Posterior cingulate gyrus (tissue), 11 donors: ENCODE data around the gene DIO3.

Experiments used
- DNase-seq, 10 donors: peaks; one replicate each; pipeline versions ENCODE4 v3.0.0 to v3.0.0-alpha.2; 2020 to 2021; ENCODE audit warnings: mixed read lengths in 3 of 10
- intact Hi-C: fragments of 100-400 bp; cut with DNase I; formaldehyde crosslinking; loops from one replicate; pipeline ENCODE4 v1.15.1; 2023

DIO3 gene

DNA sequence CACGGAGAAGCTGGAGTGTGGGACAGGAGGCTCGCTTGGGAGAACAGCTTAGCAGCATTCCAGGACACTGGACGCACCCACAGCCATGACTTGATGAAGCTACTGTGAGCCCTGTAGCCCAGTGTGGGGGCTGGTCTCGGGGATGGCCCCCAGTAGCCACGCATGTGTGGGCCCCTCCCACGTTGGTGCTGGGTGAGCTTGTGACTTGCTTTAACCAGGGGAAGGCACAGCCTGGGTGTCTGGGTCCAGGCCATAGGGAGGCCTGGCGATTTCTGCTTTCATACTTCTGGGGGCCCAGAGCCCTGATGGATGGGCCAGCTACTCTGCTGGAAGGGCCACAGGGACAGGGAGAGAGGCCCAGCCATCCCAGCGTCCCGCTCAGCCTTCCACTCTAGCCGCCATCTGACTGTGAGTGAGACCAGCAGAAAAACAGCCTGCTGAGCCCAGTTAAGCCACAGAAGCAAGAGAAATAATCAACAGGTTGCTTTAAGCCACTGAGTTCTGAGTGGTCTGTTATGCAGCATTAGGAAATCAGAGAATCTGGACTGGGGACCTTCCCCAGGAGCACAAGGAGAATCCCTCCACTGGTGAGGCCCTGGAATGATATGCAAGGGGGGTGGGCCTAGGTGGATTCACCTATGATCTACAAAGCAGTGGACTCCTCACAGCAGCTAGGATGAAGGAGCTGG is 16.1 kb downstream of the DIO3 start:
- intact Hi-C loops = no loop called here
- DNase-seq = peak in 3 of 10 donors; percentile 16 to 61 (median 29)

DNA sequence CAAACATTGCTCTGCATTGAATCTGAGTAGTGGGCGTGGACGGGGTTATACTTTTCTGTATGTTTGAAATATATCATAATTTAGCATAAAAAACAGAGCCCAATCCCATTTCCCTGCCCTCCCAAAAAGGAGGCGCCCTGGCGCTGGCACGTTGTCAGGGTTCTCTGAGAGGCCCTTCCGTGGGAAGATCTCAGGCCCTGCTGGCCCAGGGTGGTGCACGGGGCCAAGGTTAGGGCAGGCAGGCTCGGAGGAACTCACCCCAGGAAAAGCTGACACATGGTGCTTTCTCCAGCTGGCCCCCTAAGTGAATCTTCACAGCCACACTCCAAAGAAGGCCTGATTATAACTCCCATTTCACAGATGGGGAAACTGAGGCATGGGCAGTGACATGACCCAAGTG is 17.2 kb downstream of the DIO3 start:
- peak in 2 of 10 donors; percentile 41 to 55 for DNase-seq
- intact Hi-C loops = no loop called here

DNA sequence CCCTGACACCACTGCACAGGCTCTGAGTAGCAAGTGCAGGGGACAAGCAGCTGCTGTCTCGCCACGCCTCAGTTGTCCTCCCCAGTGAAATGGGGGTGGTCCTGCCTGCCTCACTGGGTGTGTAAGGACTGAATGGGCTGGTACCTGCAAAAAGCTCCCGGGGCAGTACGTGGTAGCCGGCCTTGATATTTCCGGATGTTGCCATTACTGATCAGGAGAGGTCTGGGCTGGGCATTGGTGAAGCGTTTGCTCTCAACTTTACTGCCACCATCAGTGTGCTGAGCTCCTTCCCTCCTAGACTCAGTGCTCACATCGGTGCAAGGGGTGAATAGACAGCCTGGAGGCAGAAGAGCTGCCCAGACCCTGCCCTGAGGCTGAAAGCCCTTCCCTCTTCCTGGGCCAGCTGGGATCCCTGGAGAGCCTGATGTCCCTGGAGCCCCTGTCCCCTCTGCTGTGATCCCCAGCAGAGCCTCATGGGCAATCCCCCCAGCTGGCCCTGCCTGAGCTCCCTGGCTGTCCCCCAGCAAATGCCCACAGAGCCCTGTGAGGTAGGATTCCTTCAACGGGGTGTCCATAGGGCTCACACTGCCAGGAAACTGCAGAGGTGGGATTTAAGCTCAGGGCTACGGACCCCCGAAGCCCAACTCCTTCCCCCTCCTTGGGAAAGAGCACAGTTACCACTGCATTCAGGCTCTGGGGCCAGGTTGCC is 18.2 kb downstream of the DIO3 start:
- intact Hi-C loops = no loop called here
- peak in 4 of 10 donors; percentile 12 to 76 (median 40) for DNase-seq

DNA sequence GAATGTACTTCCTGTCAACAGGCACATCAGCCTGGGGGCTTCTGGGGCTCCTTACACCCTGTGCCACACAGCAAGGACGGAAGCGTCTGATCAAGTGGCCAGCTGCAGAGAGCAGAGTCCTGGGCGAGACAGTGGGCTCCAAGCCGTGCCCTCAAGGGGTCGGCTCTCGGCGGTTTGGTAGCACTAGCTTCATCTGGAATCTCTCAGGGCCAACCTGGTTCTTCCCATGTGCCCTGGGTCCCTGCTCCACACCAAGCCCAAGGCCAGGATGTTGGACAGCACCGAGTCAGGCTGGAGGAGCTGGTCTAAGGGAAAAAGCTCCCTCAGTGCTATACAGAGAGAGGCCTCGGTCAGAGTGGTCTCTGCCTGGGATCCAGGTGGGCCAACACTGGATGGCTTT is 20.5 kb downstream of the DIO3 start:
- intact Hi-C loops = no loop called here
- DNase-seq = peak in 3 of 10 donors; percentile 20 to 63 (median 61)

DNA sequence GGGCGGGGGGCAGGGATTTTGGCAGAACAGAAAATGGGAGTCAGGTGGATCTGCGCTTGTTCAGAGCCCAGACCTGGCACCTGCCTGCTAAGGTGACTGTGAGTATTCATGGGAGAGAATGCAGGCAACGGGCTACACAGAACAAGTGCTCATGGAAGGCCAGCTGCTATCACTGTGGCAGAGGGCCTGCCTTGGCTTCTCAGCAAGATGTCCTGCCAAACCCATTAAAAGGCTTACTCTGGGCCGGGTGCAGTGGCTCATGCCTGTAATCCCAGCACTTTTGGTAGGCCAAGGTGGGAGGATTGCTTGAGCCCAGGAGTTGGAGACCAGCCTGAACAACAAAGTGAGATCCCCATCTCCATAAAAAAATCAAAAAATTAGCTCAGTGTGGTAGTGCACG is 21.0 kb downstream of the DIO3 start:
- intact Hi-C loops = no loop called here
- DNase-seq = peak in 3 of 10 donors; percentile 13 to 57 (median 33)

DNA sequence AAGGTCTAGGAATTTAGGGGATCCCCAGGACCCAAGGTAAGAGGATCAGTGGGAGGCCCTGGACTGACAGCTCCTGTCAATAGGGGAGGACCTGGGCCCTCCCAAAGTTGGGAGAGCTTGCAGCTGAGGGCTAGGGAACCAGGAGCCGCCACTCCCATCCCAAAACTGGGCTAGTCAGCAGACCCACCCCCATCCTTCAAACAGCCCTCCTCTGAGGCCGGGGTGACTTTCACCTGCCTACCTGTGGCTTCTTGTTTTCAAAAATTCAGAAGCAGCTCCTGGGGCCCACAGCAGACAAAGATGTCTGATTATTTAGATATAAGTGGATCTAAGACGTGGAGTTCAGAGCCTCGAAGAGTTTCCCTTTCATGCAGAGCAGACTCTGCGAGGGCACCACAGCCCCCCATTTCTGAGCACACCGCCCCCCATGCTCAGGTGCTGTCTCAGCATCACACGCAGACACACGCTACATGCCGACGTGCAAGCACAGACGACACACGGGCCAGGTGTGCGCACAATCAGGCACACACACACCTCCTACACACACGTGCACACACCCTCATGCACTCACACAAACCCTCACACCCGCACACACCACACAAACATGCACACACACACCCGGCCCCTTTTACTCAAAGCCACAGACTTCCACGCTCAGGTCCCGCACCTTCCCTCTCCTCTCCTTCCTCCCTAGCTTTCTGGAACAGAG is 21.9 kb downstream of the DIO3 start:
- DNase-seq = peak in 3 of 10 donors; percentile 4 to 69 (median 68)
- intact Hi-C loops = no loop called here

DNA sequence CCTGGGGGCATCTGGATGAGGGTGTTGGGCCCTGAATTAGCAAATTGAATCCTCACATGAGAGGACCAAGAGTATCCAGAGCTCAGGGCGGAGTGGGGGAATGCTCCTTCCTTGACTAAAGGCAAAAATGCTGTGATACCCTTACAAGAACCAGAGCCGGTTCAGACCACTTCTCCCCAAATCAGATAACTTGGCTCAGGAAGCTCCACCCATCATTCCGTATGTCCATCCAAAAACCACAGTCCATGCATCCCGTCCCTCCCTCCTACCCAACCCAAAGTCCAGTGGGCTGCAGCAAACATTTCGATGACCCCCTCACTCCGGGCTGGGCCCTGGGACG is 22.4 kb downstream of the DIO3 start:
- intact Hi-C loops = no loop called here

DNA sequence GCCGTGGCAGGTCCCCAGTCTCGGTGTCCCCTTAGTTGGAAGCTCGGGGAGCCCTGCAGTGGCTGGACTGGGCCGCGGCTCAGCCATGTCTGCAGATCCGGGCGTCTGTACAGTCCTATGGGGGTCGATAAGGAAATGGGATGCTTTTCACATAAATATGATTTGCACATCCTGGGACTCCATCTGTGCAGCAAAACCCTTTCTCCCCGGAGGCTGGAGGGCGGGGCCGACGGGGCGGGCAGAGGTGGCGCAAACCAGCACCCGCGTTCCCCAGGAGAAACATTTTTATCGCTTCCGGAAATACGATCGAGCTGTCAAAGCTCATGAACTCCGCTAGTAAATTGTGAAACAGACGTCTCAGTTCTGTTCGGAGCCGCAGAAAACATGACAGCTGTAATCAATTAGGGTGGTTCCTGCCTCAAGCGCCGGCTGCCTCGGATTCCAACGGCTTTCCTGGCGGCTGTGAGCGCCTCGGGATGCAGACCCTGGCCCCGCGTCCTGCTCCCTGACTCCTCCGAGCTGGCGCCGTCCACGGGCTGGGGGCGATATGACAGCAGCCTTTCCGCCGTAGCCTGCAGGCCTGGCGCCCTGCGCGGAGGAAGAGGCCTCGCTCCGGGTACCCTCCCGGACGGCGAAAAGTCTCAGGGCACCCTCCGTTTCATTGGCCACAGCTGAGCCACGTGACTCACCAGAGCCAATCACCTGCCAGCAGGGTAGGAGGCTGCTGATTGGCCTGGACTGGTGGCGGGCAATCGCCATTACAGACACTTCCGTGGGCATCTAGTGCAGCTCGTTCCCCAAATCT is 23.0 kb downstream of the DIO3 start:
- DNase-seq = peak in 3 of 10 donors; percentile 23 to 71 (median 63)
- intact Hi-C loops = no loop called here

More for the DNA sequence above, 22.4 kb downstream of the DIO3 start:
- no peak for DNase-seq

DNA sequence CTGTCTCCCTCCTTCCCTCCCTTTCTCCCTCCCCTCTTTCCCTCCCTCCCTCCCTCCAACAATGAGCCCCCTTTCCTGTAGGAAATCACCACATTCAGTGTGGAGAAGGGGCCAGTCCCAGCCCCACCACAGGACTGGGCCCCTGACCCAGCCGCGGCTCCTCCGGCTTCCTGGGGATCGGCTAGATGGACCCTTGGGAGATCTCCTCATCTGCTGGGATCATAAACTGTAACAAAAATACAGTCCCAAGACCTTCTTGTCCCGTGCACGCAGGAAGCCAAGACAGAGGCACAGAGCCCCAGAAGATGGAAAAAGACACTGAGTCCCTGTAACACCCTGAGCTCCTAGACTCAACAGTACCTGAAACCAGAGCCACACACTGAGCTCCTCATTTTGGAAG is 23.9 kb downstream of the DIO3 start:
- intact Hi-C loops = no loop called here

DNA sequence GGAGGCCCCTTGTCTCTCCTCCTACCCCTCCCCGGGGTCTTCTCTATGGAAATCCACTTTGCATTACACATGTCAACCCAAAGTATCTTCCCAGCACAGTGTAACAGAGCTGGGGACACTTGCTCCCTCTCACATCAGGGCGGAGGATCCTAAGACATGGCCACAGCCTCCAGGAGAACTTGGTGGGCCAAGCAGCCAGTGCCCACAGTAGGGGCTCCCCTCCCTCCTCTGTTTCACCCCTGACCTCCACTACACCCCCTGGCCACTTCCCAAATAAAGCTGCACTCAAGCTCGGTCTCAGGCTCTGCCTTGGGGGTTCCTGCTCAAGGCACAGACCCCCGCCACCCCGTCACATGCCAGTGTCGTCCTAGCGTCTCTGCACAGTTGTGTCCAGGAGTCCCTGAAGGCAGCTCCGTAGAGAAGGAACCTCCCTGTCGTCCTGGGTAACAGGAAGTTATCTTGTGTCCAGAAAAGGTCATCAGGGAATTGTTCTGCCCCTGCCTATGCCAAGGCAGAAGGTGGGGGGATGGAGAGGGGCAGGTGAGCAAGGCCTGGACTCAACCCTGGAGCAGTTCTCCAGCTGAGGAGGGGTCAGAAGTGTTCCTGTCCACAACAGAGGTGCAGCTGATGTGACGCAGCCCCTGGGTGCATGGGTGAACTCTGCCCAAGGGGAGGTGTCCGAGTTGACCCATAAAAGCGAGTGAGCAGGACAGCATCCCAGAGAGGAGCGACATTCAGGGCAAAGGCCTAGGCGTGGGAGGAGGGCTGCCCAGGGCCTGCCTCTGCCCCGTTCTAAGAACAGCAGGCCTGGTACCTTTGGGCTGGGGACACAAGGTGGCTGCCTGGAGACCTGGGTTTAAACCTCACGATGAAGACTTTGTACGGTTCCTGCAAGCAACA is 25.5 kb downstream of the DIO3 start:
- intact Hi-C loops = no loop called here
- DNase-seq = peak in 1 of 10 donors; percentile 70

More for the DNA sequence above, 23.9 kb downstream of the DIO3 start:
- DNase-seq = peak in 1 of 10 donors; percentile 24

DNA sequence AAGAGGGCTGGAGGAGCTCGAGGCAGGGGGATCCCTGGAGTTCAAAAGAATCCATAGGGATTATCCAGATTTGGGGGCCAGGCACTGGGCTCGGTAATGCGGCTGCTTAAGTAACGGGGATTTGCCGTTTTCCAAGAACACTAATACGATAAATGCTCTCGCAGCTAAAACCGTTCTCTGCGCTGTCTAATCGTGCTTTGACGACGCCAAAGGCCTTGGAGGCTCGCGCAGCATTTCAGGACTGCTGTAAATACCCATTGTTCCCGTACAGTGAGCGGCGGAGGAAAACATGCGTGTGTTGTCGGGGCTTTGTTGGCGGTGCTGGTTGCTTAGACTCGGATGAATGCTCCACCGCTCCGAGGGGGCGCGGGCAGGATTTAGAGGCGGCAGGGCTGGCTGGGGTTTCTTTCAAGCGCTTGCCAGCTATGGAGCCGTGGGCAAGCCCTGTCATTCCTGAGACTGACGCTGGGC is 26.2 kb downstream of the DIO3 start:
- intact Hi-C loops = no loop called here
- peak in 2 of 10 donors; percentile 72 to 73 for DNase-seq

DNA sequence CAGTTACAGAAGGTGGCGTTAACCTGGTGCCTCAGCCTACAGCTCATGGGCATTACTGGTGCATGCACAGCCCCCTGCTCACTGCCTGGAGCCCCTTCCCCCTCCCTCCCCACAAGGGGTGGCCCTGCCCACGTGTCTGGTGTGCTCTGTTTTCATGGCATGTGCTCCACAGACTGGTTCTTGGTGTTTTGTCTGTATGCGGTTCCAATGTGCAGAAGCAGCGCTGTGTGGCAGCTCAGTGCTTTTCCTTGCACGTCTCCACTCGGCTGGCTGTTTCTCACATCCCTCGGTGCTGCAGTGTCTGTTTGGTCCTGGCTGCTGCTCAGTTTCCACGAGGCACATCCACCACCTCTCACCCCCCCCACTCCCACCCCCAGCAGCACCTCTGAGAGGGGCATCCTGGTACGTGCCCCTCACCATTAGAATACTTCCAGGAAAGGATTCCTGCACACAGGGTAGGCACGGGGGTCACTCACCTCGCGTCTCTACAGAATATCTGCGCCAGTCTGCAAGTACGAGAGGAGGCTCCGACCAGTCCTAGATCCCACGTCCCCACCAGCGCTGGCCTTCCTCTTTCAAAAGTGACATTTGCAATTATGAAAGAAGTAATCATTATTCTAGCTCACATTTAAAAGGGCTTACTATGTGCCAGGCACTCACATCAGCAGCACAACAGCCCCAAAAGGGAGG is 27.1 kb downstream of the DIO3 start:
- DNase-seq = peak in 2 of 10 donors; percentile 55 to 80

DNA sequence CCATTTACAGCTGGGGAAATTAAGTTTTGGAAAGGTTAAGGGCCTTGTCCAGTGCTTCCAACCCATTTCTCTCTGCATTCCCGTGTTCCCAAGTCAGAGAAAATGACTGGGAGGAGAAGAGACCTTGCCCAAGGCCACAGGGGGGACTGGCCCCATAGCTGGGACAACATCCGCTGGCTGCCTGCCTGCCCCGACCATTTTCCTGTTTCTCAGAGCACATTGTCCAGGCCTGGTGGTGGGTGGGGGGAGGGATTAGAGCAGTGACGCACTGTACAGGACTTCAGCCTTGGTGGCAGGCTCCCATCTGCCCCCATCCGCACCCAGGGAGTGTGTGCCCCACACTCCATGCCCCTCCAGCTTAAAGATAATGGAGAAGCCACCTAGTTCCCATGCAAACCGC is 27.7 kb downstream of the DIO3 start:
- intact Hi-C loops = no loop called here
- DNase-seq = peak in 1 of 10 donors; percentile 27

More for the DNA sequence above, 27.1 kb downstream of the DIO3 start:
- intact Hi-C loops = no loop called here

DNA sequence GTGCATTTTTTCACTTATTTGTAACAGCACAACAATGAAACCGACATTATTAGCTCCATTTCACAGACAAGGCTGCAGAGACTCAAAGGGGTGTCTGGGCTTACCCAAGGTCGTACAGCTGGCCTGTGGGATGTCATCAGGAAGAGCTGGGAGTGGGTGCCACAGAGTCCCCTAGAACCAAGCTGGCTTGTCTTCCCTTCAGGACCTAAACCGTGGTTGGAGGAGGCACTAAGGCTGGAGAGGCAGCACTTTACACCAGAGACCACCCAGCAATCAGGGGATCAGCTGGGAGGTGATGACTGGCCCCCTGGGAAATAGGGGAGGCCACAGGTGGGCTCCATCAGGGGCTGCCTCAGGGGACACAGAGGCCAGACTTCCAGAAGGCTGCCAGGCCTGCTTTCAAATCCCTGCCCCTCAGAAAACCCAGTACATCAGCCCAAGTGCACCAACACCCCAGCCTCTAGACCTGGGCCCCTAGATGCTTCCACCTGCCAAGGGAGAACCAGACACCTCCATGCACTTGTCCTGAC is 28.3 kb downstream of the DIO3 start:
- peak in 2 of 10 donors; percentile 27 to 31 for DNase-seq

DNA sequence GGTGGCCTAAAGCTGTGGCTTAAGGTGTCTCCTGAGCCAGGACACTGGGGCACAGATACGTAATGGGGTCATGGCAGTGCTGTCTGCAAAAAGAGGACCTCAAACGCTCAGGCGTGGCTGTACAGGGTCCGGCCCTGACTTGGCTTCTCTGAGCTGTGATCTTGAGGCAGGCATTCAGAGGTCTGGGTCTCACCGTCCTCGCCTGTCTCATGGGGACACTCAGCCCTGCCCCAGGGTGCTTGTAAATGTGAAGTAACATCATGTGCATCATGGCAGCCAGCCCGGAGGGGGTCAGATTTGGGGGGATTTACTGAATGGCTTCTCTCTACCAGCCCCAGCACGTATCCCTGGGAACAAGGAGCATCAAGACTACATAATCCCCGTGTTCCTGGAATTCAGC is 28.8 kb downstream of the DIO3 start:
- DNase-seq = peak in 2 of 10 donors; percentile 69 to 74
- intact Hi-C loops = no loop called here

More for the DNA sequence above, 28.3 kb downstream of the DIO3 start:
- intact Hi-C loops = no loop called here

DNA sequence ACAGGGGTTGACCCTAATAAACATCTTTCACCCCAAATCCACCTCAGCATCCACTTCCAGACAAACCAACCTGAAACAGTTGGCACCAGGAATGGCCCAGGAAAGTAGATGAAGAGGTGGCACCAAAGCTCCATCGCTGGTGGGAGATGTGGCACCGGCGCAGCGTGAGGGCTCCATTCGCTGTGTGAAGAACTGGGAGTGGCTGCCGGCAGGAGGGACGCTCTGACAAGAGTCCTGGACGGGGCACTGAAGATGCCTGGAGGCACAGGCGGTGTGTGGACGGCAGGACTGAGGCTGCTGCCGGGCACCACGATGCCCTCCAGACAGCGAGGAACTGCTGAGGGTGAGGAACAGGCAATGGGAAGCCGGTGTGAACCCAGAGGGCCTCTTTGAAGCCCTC is 29.3 kb downstream of the DIO3 start:
- intact Hi-C loops = no loop called here
- DNase-seq = peak in 2 of 10 donors; percentile 52 to 73

DNA sequence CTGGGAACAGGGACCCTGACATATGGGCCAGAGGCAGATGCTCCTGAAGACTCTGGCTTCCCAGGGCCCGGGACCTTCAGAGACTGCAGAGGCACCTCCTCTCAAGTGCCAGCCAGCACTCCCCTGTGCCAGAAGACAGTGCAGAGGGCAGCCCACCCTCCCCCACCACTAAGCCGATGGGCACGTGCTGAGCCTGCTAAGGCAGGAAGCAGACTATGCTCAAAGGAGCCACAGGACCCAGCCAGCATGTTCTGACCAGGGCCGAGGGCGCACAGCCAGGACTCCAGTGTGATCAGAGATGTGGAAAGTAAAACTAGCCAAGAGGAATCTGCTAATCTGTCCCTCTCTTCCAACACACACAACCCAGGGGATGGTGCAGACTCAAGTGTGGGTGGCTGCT is 29.8 kb downstream of the DIO3 start:
- intact Hi-C loops = no loop called here
- DNase-seq = peak in 3 of 10 donors; percentile 14 to 79 (median 78)

DNA sequence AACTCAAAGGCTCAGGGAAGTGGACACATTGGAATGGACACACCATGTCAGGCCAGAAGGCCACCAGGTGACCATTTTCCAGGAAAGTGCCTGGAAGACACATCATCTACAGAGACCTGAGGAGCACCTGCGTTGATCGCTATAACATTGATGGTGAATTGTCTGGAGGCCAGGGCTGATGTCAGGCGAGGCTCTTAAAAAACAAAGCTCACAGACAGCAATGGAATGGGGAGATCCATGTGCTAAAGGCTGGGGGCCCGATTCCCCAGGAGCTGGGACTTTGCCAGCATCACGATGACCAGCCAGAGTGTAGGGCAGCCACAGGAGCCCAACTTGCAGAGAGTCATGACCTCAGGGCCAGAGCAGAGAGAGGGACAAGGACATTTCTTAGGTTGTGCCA is 30.3 kb downstream of the DIO3 start:
- intact Hi-C loops = no loop called here

More for the DNA sequence above, 30.3 kb downstream of the DIO3 start:
- DNase-seq = peak in 2 of 10 donors; percentile 54 to 72
